Measurements from ENCODE around the gene AGBL3.

DNA sequence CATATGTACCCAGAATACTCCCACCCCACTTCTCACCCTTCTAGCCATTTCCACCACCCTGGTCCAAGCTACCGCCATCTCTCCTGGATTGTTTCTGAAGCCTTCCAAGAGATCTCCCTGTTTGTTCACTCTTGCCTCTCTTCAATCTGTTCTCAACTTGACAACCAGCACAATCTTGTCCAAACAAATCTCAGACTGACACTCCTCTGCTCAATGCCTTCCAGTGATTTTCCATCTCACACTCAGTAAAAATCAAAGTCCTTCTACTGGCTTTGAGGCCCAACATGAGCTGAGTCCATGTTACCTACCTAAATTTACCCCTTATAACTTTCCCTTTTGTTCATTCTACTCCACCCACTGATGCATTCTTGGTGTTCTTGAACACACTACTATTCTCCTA, 128.3 kb downstream of the AGBL3 start:
- TF ChIP-seq, protein P1, sequence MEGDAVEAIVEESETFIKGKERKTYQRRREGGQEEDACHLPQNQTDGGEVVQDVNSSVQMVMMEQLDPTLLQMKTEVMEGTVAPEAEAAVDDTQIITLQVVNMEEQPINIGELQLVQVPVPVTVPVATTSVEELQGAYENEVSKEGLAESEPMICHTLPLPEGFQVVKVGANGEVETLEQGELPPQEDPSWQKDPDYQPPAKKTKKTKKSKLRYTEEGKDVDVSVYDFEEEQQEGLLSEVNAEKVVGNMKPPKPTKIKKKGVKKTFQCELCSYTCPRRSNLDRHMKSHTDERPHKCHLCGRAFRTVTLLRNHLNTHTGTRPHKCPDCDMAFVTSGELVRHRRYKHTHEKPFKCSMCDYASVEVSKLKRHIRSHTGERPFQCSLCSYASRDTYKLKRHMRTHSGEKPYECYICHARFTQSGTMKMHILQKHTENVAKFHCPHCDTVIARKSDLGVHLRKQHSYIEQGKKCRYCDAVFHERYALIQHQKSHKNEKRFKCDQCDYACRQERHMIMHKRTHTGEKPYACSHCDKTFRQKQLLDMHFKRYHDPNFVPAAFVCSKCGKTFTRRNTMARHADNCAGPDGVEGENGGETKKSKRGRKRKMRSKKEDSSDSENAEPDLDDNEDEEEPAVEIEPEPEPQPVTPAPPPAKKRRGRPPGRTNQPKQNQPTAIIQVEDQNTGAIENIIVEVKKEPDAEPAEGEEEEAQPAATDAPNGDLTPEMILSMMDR (IDR thresholded peaks at IDR 0.05): no peak
- TF ChIP-seq POLR2A (IDR thresholded peaks at IDR 0.05; ENCODE audit: low read depth) (no peak), EP300 (IDR thresholded peaks at IDR 0.05) (no peak)

Measured in esophagus muscularis mucosa (tissue), 4 donors.